GM18867 (cell line): ENCODE measurements around the gene CAPN9.
"Not testable (repeated sequence)": the region's sequence is repeated elsewhere in the genome, so short reads cannot be mapped to it uniquely, and the experiment has no call there.

Source experiments
- ATAC-seq: cut with Tn5 transposase; IDR thresholded peaks from one replicate; pipeline ENCODE4 v1.9.1; 2021; ENCODE audit warnings: mild to moderate bottlenecking, moderate library complexity; ENCODE audit not compliant: unreplicated experiment

CAPN9 gene

GRCh38 chr1:230844561-230844960, 97.4 kb downstream of the CAPN9 start:
- no peak for ATAC-seq

GRCh38 chr1:230845184-230845583, 98.0 kb downstream of the CAPN9 start:
- not testable (repeated sequence) for ATAC-seq

- ATAC-seq, result no peak
Observed at GRCh38 chr1:230848235-230848634, 101.0 kb downstream of the CAPN9 start.

GRCh38 chr1:230849451-230850224, 102.5 kb downstream of the CAPN9 start:
- ATAC-seq, result no peak

- ATAC-seq, result no peak
Observed at GRCh38 chr1:230850547-230850946, 103.4 kb downstream of the CAPN9 start.

GRCh38 chr1:230851291-230851691, 104.1 kb downstream of the CAPN9 start:
- no peak for ATAC-seq
